22Rv1 (cell line): ENCODE results near the gene SCNN1G.

Experiments
- ZFX ChIP-seq: fragments of 450-650 bp; IDR thresholded peaks from 2 replicates; pipeline ENCODE4 v1.6.1; 2017; ENCODE audit warnings: antibody characterized with exemption, borderline replicate concordance
- TF ChIP-seq, protein P1 (sequence below): fragments of 450-650 bp; IDR thresholded peaks from 2 replicates; pipeline ENCODE4 v1.5.1; 2017; ENCODE audit warnings: mild to moderate bottlenecking

DNA sequence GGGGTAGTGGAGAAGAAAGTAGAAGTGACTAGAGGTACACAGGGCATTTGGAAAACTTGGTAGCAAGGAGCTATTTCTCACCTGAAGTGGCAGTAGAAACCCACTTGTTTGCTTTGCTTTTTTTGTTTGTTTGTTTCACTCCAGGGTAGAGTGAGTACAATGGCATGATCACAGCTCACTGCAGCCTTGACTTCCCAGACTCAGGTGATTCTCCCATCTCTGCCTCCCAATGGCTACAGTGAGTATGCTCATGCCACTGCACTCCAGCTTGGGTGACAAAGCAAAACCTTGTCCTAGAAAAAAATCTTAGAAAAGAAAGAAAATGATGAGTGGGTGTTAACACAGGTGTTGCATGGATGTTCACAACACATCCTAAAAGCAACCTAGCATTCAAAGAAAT, 40.4 kb downstream of the SCNN1G start:
- TF ChIP-seq, protein P1, sequence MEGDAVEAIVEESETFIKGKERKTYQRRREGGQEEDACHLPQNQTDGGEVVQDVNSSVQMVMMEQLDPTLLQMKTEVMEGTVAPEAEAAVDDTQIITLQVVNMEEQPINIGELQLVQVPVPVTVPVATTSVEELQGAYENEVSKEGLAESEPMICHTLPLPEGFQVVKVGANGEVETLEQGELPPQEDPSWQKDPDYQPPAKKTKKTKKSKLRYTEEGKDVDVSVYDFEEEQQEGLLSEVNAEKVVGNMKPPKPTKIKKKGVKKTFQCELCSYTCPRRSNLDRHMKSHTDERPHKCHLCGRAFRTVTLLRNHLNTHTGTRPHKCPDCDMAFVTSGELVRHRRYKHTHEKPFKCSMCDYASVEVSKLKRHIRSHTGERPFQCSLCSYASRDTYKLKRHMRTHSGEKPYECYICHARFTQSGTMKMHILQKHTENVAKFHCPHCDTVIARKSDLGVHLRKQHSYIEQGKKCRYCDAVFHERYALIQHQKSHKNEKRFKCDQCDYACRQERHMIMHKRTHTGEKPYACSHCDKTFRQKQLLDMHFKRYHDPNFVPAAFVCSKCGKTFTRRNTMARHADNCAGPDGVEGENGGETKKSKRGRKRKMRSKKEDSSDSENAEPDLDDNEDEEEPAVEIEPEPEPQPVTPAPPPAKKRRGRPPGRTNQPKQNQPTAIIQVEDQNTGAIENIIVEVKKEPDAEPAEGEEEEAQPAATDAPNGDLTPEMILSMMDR, result no peak
- no peak for TF ChIP-seq ZFX
